HL-60 (cell line): ENCODE results near the gene LIG1.

ENCODE experiments used
- DNase-seq, 2 experiments: peaks; one replicate each; pipeline ENCODE4 v3.0.0-alpha.2; 2010 to 2020; ENCODE audit warnings: low read depth in 1 of 2, low spot score in 1 of 2
- H3K27ac ChIP-seq: fragments of 250-450 bp; sonication (Bioruptor Pico); replicated peaks from 2 replicates; pipeline ENCODE4 v1.5.1; 2020; ENCODE audit warnings: mild to moderate bottlenecking, moderate library complexity
- H3K27me3 ChIP-seq: fragments of 250-450 bp; sonication (Bioruptor Pico); 2 replicates; pipeline ENCODE4 v1.5.1; 2021; ENCODE audit warnings: mild to moderate bottlenecking, moderate library complexity; ENCODE audit not compliant: insufficient read depth, poor library complexity, severe bottlenecking
- H3K4me3 ChIP-seq: replicated peaks from 2 replicates; pipeline ENCODE4 v1.5.1; 2011; ENCODE audit warnings: mild to moderate bottlenecking, control low read depth, low read length; ENCODE audit not compliant: insufficient read depth
- GABPA ChIP-seq: IDR thresholded peaks from 2 replicates; pipeline ENCODE4 v1.6.1; 2012; ENCODE audit warnings: low read depth
- POLR2AphosphoS5 ChIP-seq: IDR thresholded peaks from 2 replicates; pipeline ENCODE4 v1.6.1; 2012; ENCODE audit warnings: low read depth
- SPI1 ChIP-seq: IDR thresholded peaks from 2 replicates; pipeline ENCODE4 v1.6.1; 2012; ENCODE audit warnings: low read depth, mild to moderate bottlenecking, borderline replicate concordance
- TF ChIP-seq, protein P1 (sequence below): IDR thresholded peaks from 2 replicates; pipeline ENCODE4 v1.6.1; 2012; ENCODE audit warnings: low read depth; ENCODE audit not compliant: insufficient replicate concordance
- TF ChIP-seq, protein P2 (sequence below): IDR thresholded peaks from one replicate; pipeline ENCODE4 v1.5.1; 2011; ENCODE audit warnings: low read length, control low read depth, inconsistent platforms; ENCODE audit not compliant: insufficient read depth

Gene LIG1

DNA sequence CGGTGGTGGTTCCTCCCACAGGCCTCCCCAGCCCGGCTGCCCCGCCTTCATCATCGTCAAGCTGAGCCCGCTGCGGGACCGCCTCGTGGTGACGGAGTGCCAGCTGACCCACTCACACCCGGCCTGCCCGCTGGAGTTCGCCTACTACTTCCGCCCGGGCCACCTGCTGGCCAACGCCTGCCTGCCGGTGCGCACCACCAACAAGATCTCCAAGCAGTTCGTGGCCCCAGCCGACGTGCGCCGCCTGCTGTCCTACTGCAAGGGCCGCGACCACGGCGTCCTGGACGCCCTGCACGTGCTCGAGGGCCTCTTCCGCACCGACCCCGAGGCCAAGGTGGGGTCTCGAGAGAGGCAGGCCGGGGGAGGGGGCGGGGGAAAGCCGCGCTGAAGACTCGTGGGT is 12.3 kb upstream of the LIG1 start:
- no peak for DNase-seq
- TF ChIP-seq SPI1, result no peak
- TF ChIP-seq, protein P1, sequence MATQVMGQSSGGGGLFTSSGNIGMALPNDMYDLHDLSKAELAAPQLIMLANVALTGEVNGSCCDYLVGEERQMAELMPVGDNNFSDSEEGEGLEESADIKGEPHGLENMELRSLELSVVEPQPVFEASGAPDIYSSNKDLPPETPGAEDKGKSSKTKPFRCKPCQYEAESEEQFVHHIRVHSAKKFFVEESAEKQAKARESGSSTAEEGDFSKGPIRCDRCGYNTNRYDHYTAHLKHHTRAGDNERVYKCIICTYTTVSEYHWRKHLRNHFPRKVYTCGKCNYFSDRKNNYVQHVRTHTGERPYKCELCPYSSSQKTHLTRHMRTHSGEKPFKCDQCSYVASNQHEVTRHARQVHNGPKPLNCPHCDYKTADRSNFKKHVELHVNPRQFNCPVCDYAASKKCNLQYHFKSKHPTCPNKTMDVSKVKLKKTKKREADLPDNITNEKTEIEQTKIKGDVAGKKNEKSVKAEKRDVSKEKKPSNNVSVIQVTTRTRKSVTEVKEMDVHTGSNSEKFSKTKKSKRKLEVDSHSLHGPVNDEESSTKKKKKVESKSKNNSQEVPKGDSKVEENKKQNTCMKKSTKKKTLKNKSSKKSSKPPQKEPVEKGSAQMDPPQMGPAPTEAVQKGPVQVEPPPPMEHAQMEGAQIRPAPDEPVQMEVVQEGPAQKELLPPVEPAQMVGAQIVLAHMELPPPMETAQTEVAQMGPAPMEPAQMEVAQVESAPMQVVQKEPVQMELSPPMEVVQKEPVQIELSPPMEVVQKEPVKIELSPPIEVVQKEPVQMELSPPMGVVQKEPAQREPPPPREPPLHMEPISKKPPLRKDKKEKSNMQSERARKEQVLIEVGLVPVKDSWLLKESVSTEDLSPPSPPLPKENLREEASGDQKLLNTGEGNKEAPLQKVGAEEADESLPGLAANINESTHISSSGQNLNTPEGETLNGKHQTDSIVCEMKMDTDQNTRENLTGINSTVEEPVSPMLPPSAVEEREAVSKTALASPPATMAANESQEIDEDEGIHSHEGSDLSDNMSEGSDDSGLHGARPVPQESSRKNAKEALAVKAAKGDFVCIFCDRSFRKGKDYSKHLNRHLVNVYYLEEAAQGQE, result no peak
- no peak for TF ChIP-seq POLR2AphosphoS5
- TF ChIP-seq, protein P2, sequence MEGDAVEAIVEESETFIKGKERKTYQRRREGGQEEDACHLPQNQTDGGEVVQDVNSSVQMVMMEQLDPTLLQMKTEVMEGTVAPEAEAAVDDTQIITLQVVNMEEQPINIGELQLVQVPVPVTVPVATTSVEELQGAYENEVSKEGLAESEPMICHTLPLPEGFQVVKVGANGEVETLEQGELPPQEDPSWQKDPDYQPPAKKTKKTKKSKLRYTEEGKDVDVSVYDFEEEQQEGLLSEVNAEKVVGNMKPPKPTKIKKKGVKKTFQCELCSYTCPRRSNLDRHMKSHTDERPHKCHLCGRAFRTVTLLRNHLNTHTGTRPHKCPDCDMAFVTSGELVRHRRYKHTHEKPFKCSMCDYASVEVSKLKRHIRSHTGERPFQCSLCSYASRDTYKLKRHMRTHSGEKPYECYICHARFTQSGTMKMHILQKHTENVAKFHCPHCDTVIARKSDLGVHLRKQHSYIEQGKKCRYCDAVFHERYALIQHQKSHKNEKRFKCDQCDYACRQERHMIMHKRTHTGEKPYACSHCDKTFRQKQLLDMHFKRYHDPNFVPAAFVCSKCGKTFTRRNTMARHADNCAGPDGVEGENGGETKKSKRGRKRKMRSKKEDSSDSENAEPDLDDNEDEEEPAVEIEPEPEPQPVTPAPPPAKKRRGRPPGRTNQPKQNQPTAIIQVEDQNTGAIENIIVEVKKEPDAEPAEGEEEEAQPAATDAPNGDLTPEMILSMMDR, result no peak
- no peak for TF ChIP-seq GABPA
- Histone ChIP-seq H3K27me3 (no peaks in the 10 kb centered on the region), H3K4me3 (no peak overlapping the region), H3K27ac (no peak overlapping the region)

DNA sequence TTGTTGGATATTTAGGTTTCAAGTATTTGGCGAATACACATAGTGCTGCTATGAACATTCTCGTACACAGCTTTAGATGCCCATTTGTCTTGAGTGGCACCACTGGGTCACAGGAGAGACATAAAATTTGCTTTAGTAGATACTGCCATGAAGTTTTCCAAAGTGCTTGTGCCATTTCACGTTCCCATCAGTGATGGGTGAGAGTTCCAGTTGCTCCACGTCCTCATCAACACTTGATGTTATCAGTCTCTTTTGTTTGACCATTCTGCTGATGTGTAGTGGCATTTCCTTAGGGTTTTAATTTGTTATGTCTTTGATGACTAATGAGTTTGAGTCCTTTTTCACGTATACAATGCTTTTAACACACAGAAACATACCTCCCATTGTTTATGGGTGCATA is 11.4 kb upstream of the LIG1 start:
- Histone ChIP-seq H3K27me3 (no peaks in the 10 kb centered on the region), H3K4me3 (no peak overlapping the region), H3K27ac (no peak overlapping the region)
- no peak for DNase-seq
- TF ChIP-seq, protein P2, result no peak
- TF ChIP-seq GABPA (no peak), SPI1 (no peak), POLR2AphosphoS5 (no peak)
- TF ChIP-seq, protein P1, result no peak

DNA sequence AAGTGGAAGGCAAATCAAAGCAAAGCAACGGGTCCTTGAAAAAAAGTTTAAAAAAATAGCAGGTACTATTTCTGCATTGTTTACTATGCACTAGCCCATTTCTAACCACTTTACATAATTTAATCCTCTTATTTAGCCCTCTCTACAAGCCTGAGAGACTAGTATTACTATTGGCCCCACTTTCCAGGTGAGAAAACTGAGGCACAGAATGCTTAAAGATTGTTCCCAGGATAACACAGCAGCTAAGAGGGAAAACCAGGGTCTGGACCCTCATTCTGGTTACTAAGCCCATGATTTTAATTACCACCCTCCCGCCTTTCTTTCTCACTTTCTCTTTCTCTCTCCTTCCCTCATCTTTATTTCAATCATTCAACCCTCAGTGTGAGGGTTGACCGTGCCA is 6.1 kb upstream of the LIG1 start:
- no peak overlapping the region for H3K4me3 ChIP-seq
- no peaks in the 10 kb centered on the region for H3K27me3 ChIP-seq
- no peak for DNase-seq
- peak overlapping the region; percentile 77 for H3K27ac ChIP-seq
- TF ChIP-seq, protein P1, result no peak
- TF ChIP-seq POLR2AphosphoS5 (no peak), SPI1 (no peak), GABPA (no peak)
- TF ChIP-seq, protein P2, result no peak
